Activated CD8-positive, alpha-beta T cell treated with anti-CD3 and anti-CD28 coated beads, Interleukin-2, amount 10 ng/mL, durations not matched to agents 7 days and 5 days (primary cell): ENCODE results near the gene TAMALIN. TPM values are rescaled to one million over a fixed set of nuclear protein-coding genes. Genes with fewer than 3 reads are reported as not detected.
A peak's percentile ranks its signal among the peaks of the same experiment; 100 is the strongest.

ENCODE experiments used
- ATAC-seq: fragments of 150-1000 bp; cut with Tn5 transposase; one replicate; pipeline ENCODE4 v1.10.0; 2021; ENCODE audit warnings: moderate library complexity
- CTCF ChIA-PET: fragments of 350-600 bp; sonication (Branson Sonifier 250); formaldehyde crosslinking; loops from one replicate; lab custom pipeline; 2021; ENCODE audit warnings: antibody characterized with exemption; lab: Charles Lee
- POLR2A ChIA-PET: fragments of 350-600 bp; sonication (Branson Sonifier 250); formaldehyde crosslinking; loops from one replicate; lab custom pipeline; 2021; ENCODE audit warnings: antibody characterized with exemption; lab: Charles Lee
- DNase-seq: peaks from one replicate; pipeline ENCODE4 v3.0.0-alpha.2; 2020
- H3K27ac Mint-ChIP-seq: one replicate; pipeline ENCODE4 v1.8.0; 2021; ENCODE audit warnings: mild to moderate bottlenecking, mixed read lengths
- H3K27me3 Mint-ChIP-seq: one replicate; pipeline ENCODE4 v1.8.0; 2021; ENCODE audit warnings: low read depth, mixed read lengths
- H3K36me3 Mint-ChIP-seq: one replicate; pipeline ENCODE4 v1.8.0; 2021; ENCODE audit warnings: low read depth, mixed read lengths
- H3K4me1 Mint-ChIP-seq: one replicate; pipeline ENCODE4 v1.8.0; 2021; ENCODE audit warnings: low read depth, mixed read lengths
- H3K4me3 Mint-ChIP-seq: one replicate; pipeline ENCODE4 v1.8.0; 2021; ENCODE audit warnings: mild to moderate bottlenecking, mixed read lengths
- H3K9me3 Mint-ChIP-seq: one replicate; pipeline ENCODE4 v1.8.0; 2022; ENCODE audit warnings: mixed read lengths; ENCODE audit not compliant: insufficient read depth
- total RNA-seq, 2 experiments: library from RNA; stranded (reverse); gene quantifications; one replicate each; pipeline ENCODE4 v1.2.3, GENCODE V29; 2021

The TAMALIN gene
- total RNA-seq, 2 experiments from 2014 or later = 11.0 to 12.5 TPM

DNA sequence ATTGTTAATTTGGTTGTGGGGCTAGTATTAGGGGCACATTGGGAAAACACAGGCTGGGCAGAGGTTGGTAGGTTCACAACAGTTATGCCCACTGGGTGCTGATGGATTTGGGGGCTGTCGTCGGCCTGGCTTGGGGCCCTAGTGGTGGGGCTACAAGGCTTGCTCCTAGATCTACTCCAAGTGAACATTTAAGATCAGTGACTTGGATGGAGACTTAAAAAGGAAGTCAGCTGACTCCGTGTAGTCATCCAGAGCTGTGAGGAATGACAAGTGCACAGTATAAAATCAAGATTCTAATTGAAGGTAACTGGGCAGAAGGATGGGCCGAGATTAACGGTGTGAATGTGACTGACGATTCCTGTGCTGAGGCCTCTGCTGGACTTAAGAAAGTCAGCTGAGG is 31.7 kb downstream of the TAMALIN start:
- POLR2A ChIA-PET = no interaction called here
- no peaks in the 10 kb centered on the region for H3K9me3 Mint-ChIP-seq
- CTCF ChIA-PET = interaction anchor here (0.8 to 18.7 kb wide), 6 partner anchors 13 to 45 kb away, joined by 3 to 290 read pairs (median 4); partner anchors contain the start of gene ATG101
- ATAC-seq (no peak), DNase-seq (no peak)
- no peaks in the 10 kb centered on the region for H3K36me3 Mint-ChIP-seq
- H3K4me1 Mint-ChIP-seq = peaks cover 60% of the 10 kb centered on the region
- H3K4me3 Mint-ChIP-seq = peak overlapping the region; percentile 44
- peaks cover 12% of the 10 kb centered on the region for H3K27me3 Mint-ChIP-seq
- no peak overlapping the region for H3K27ac Mint-ChIP-seq

GRCh38 chr12:52041035-52041434 is 34.3 kb downstream of the TAMALIN start:
- no peak overlapping the region for H3K4me3 Mint-ChIP-seq
- no peak for DNase-seq
- ATAC-seq = no peak
- ChIA-PET POLR2A (interaction anchor here (0.9 kb wide), 1 partner anchor 10 kb away, joined by 5 read pairs; the partner anchor contains the start of gene NR4A1), CTCF (interaction anchor here (1.2 to 18.7 kb wide), 3 partner anchors 9 to 17 kb away, joined by 4 to 290 read pairs (median 6); partner anchors contain the start of gene NR4A1)
- H3K27me3 Mint-ChIP-seq = peaks cover 6% of the 10 kb centered on the region
- H3K36me3 Mint-ChIP-seq = no peaks in the 10 kb centered on the region
- H3K9me3 Mint-ChIP-seq = no peaks in the 10 kb centered on the region
- no peak overlapping the region for H3K27ac Mint-ChIP-seq
- H3K4me1 Mint-ChIP-seq = peaks cover 53% of the 10 kb centered on the region

DNA sequence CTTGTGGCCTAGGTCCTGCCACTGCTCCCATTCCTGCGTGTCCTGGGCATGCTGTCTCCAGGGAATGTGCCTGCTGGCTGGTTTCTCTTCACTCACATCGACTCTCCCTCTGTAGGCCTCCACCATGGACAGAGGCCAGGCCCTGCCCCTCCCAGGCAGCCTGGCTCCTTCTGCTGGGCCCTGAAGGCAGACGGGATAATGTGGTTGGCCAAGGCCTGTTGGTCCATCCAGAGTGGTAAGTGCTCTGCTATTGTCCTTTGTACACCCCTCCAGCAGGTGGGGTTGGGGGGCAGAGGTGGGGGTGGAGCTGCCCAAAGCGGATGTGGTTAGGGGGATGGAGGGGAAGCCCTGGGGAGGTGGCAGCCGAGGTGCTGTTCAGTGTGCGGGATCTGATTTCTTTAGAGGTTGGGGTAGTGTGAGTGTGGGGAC is 35.0 kb downstream of the TAMALIN start:
- Mint-ChIP-seq H3K4me3 (peak overlapping the region; percentile 8), H3K27ac (peak overlapping the region; percentile 60), H3K9me3 (no peaks in the 10 kb centered on the region), H3K4me1 (peaks cover 53% of the 10 kb centered on the region), H3K36me3 (no peaks in the 10 kb centered on the region), H3K27me3 (peaks cover 3% of the 10 kb centered on the region)
- ATAC-seq (peak; percentile 45), DNase-seq (peak; percentile 72)
- CTCF ChIA-PET = interaction anchor here (1.2 to 18.7 kb wide), 4 partner anchors 10 to 28 kb away, joined by 4 to 290 read pairs (median 9); partner anchors contain the start of genes ATG101 and NR4A1
- POLR2A ChIA-PET = no interaction called here

DNA sequence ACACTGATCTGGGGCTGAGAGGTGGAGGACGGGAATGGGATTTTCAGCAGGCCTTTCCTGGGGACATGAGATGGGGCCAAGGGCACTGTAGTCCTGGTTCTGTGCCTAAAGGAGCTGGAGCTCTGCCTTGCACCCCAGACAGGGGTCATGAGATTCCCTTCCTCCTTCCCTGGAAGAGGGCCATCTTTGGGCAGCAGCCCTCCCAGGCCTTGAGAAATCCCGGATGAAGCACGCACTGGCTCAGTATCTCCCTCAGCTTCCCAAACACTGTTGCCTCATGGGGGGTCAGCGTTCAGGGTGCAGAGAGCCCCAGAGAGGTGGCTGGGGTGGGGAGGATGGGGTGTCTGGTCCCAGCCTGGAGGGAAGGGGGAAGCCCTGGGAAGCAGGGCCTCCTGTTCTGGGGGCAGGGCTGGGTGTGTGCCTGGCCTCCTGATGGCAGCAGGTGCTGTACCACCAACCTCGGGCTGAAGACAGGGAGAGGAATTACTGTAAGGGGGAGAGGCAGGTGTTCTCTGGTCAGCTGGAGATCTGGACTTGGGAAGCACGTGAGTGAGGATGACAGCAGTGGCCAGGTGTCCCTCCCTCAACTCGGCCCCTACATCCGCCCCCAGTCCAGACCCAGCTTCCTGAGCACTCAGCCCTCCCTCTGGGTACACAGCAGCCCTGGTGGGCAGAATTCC is 36.1 kb downstream of the TAMALIN start:
- Mint-ChIP-seq H3K27ac (no peak overlapping the region), H3K27me3 (peaks cover 3% of the 10 kb centered on the region), H3K9me3 (no peaks in the 10 kb centered on the region), H3K4me3 (no peak overlapping the region), H3K4me1 (peaks cover 56% of the 10 kb centered on the region), H3K36me3 (no peaks in the 10 kb centered on the region)
- CTCF ChIA-PET = interaction anchor here (1.5 to 18.7 kb wide), 5 partner anchors 9 to 77 kb away, joined by 3 to 290 read pairs (median 6); partner anchors contain the start of genes ATG101 and NR4A1
- DNase-seq (no peak), ATAC-seq (no peak)
- POLR2A ChIA-PET = interaction anchor here (1.0 to 1.2 kb wide), 3 partner anchors 10 to 27 kb away, joined by 3 to 8 read pairs (median 3); partner anchors contain the start of gene ATG101

DNA sequence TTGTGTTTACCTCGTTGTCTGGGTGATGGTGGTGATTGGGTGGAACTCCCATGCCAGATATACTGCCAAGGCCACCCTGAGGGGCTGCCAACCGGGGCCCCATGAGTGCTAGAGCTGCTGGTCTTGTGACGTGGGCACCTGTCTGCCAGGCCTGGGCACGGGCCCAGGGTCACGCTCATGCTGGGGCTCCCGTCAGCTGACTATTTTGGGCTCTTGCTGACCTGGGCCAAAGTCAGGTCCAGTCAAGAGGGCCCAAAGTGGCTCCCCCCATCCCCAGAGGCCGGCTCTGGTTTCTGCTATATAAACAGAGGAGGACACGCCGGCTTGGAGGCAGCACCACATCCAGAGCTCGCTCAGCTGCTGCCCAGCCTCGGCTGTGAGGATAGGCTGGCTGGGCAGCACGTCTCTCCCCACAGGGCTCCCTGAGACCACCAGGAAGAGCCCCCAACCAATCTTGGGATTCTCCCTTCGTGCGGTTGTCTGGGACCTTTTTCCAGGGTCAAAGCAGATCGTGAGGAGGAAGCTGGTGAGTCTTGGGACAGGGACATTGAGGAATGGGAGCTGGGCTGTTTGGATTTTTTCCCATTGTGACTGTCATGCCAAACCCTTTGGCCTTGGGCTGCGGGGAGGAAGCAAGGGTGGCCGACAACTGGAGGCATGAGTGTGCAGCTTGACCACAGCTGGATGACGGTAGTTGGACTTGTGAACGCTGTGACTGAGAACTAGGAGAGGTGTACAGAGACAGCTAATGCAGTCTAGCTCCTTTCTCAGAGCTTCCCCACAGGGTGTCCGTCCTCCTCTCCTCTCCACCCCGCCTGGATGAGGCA is 36.9 kb downstream of the TAMALIN start:
- H3K4me1 Mint-ChIP-seq = peaks cover 51% of the 10 kb centered on the region
- no peaks in the 10 kb centered on the region for H3K27me3 Mint-ChIP-seq
- ChIA-PET POLR2A (interaction anchor here (1.0 to 1.2 kb wide), 3 partner anchors 11 to 26 kb away, joined by 3 to 8 read pairs (median 3); partner anchors contain the start of gene ATG101), CTCF (interaction anchor here (0.9 to 18.7 kb wide), 5 partner anchors 11 to 76 kb away, joined by 3 to 290 read pairs (median 6); partner anchors contain the start of gene ATG101)
- no peak overlapping the region for H3K27ac Mint-ChIP-seq
- DNase-seq = no peak
- H3K4me3 Mint-ChIP-seq = no peak overlapping the region
- H3K36me3 Mint-ChIP-seq = no peaks in the 10 kb centered on the region
- no peak for ATAC-seq
- H3K9me3 Mint-ChIP-seq = no peaks in the 10 kb centered on the region

GRCh38 chr12:52044292-52044983 is 37.7 kb downstream of the TAMALIN start:
- H3K4me3 Mint-ChIP-seq = no peak overlapping the region
- no peaks in the 10 kb centered on the region for H3K36me3 Mint-ChIP-seq
- CTCF ChIA-PET = interaction anchor here (0.9 to 18.7 kb wide), 6 partner anchors 12 to 76 kb away, joined by 3 to 290 read pairs (median 4); partner anchors contain the start of gene ATG101
- DNase-seq (no peak), ATAC-seq (no peak)
- H3K4me1 Mint-ChIP-seq = peaks cover 51% of the 10 kb centered on the region
- POLR2A ChIA-PET = interaction anchor here (1.2 kb wide), 2 partner anchors 19 to 26 kb away, joined by 3 to 8 read pairs; partner anchors contain the start of gene ATG101
- no peaks in the 10 kb centered on the region for H3K27me3 Mint-ChIP-seq
- H3K27ac Mint-ChIP-seq = peak overlapping the region; percentile 32
- no peaks in the 10 kb centered on the region for H3K9me3 Mint-ChIP-seq

- H3K27ac Mint-ChIP-seq = peak overlapping the region; percentile 74
- peaks cover 61% of the 10 kb centered on the region for H3K4me1 Mint-ChIP-seq
- DNase-seq = no peak
- H3K4me3 Mint-ChIP-seq = no peak overlapping the region
- H3K27me3 Mint-ChIP-seq = no peaks in the 10 kb centered on the region
- no peaks in the 10 kb centered on the region for H3K36me3 Mint-ChIP-seq
- no peaks in the 10 kb centered on the region for H3K9me3 Mint-ChIP-seq
- CTCF ChIA-PET = interaction anchor here (1.1 to 18.7 kb wide), 3 partner anchors 22 to 26 kb away, joined by 4 to 290 read pairs (median 4); partner anchors contain the start of gene ATG101
- POLR2A ChIA-PET = no interaction called here
- ATAC-seq = no peak
Observed at GRCh38 chr12:52045794-52046199, 39.1 kb downstream of the TAMALIN start.

DNA sequence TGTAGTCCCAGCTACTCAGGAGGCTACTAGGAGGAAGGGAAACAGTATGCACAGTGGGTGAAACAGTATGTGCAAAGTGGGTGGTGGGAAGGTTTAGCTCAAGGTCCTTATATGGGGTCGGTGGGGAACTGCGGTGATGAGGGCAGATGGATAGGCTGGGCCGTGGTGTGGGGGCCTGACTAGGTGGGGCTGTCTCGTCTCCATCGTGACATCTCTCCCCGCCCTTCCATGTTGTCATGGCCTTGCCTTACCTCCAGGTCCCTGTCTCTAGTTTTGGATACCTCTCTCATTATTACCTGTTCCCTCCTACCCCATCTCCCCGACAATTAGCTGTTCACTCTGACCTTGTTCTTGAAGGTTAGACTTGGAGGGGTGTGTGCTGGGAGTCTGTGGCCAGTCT is 40.1 kb downstream of the TAMALIN start:
- DNase-seq (no peak), ATAC-seq (no peak)
- ChIA-PET POLR2A (interaction anchor here (0.7 kb wide), 1 partner anchor 23 kb away, joined by 3 read pairs; no protein-coding TSS in a partner anchor), CTCF (interaction anchor here (18.7 kb wide), 1 partner anchor 23 kb away, joined by 290 read pairs; no protein-coding TSS in a partner anchor)
- no peaks in the 10 kb centered on the region for H3K36me3 Mint-ChIP-seq
- no peak overlapping the region for H3K4me3 Mint-ChIP-seq
- peaks cover 61% of the 10 kb centered on the region for H3K4me1 Mint-ChIP-seq
- no peak overlapping the region for H3K27ac Mint-ChIP-seq
- no peaks in the 10 kb centered on the region for H3K27me3 Mint-ChIP-seq
- no peaks in the 10 kb centered on the region for H3K9me3 Mint-ChIP-seq

- Mint-ChIP-seq H3K4me3 (peak overlapping the region; percentile 16), H3K9me3 (no peaks in the 10 kb centered on the region), H3K4me1 (peaks cover 61% of the 10 kb centered on the region), H3K27ac (peak overlapping the region; percentile 98), H3K36me3 (no peaks in the 10 kb centered on the region), H3K27me3 (no peaks in the 10 kb centered on the region)
- CTCF ChIA-PET = interaction anchor here (18.7 kb wide), 1 partner anchor 25 kb away, joined by 290 read pairs; no protein-coding TSS in a partner anchor
- DNase-seq (no peak), ATAC-seq (no peak)
- POLR2A ChIA-PET = no interaction called here
Observed at GRCh38 chr12:52049286-52049685, 42.5 kb downstream of the TAMALIN start.

DNA sequence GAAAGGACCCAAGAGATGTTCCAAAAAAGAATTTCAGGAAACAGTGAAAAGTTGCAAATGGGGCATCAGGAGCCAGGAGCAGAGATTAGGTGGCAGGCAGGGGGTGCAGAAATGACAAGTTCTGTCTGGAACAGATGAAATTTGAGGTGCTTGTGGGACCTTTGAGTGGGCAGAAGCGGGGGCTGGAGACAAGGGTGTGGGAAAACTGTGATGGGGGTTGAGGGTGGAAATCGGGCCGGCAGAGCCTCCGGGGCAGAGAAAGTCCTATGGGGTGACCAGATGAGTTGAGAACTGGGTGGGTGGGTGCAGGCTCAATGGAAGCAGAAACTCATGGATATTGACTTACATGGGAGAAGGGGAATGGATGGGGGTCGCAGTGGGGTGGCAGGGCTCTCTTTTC is 42.9 kb downstream of the TAMALIN start:
- peaks cover 58% of the 10 kb centered on the region for H3K4me1 Mint-ChIP-seq
- POLR2A ChIA-PET = interaction anchor here (1.9 kb wide), 1 partner anchor 11 kb away, joined by 5 read pairs; no protein-coding TSS in a partner anchor
- CTCF ChIA-PET = interaction anchor here (2.7 kb wide), 1 partner anchor 20 kb away, joined by 20 read pairs; the partner anchor contains the start of gene ATG101
- ATAC-seq (no peak), DNase-seq (no peak)
- H3K27ac Mint-ChIP-seq = peak overlapping the region; percentile 98
- no peaks in the 10 kb centered on the region for H3K27me3 Mint-ChIP-seq
- peak overlapping the region; percentile 16 for H3K4me3 Mint-ChIP-seq
- no peaks in the 10 kb centered on the region for H3K36me3 Mint-ChIP-seq
- H3K9me3 Mint-ChIP-seq = no peaks in the 10 kb centered on the region
